DOHH2 (cell line): ENCODE data around the gene TSPAN5.
"Not testable (repeated sequence)": the region's sequence is repeated elsewhere in the genome, so short reads cannot be mapped to it uniquely, and the experiment has no call there.

Source experiments
- H3F3A ChIP-seq: fragments of 200-600 bp; sonication (generic), shearing (Covaris generic); 2 replicates; pipeline ENCODE4 v1.6.0; 2016; ENCODE audit warnings: antibody characterized with exemption, mild to moderate bottlenecking; ENCODE audit not compliant: control insufficient read depth, insufficient read depth
- H3K27ac ChIP-seq: fragments of 200-600 bp; sonication (generic); 2 replicates; pipeline ENCODE4 v1.5.1; 2014; ENCODE audit warnings: low read depth, mild to moderate bottlenecking, low read length, moderate library complexity
- H3K27me3 ChIP-seq: fragments of 200-600 bp; sonication (generic); 2 replicates; pipeline ENCODE4 v1.6.1; 2014; ENCODE audit warnings: mild to moderate bottlenecking, low read length, mixed read lengths; ENCODE audit not compliant: control insufficient read depth
- H3K36me3 ChIP-seq: fragments of 200-600 bp; sonication (generic); 2 replicates; pipeline ENCODE4 v1.6.1; 2014; ENCODE audit warnings: mild to moderate bottlenecking, low read length, moderate library complexity, mixed read lengths; ENCODE audit not compliant: control insufficient read depth
- H3K4me1 ChIP-seq: fragments of 200-600 bp; sonication (generic); 2 replicates; pipeline ENCODE4 v1.6.1; 2014; ENCODE audit warnings: mild to moderate bottlenecking, low read length, mixed read lengths; ENCODE audit not compliant: control insufficient read depth
- H3K4me2 ChIP-seq: fragments of 200-600 bp; sonication (generic); 2 replicates; pipeline ENCODE4 v1.6.0; 2014; ENCODE audit warnings: mild to moderate bottlenecking, low read length, moderate library complexity
- H3K4me3 ChIP-seq: fragments of 200-600 bp; sonication (generic); 2 replicates; pipeline ENCODE4 v1.5.1; 2014; ENCODE audit warnings: mild to moderate bottlenecking, low read length, mixed read lengths
- H3K79me2 ChIP-seq: fragments of 200-600 bp; sonication (generic); 2 replicates; pipeline ENCODE4 v1.6.1; 2014; ENCODE audit warnings: mild to moderate bottlenecking, low read length, mixed read lengths; ENCODE audit not compliant: control insufficient read depth
- H3K9me2 ChIP-seq: fragments of 200-600 bp; sonication (generic); replicated peaks from 2 replicates; pipeline ENCODE4 v1.6.1; 2014; ENCODE audit warnings: mild to moderate bottlenecking, low read length, mixed read lengths; ENCODE audit not compliant: control insufficient read depth
- H3K9me3 ChIP-seq: fragments of 200-600 bp; sonication (generic); 2 replicates; pipeline ENCODE4 v1.6.1; 2014; ENCODE audit warnings: antibody characterized with exemption, low read length, mixed read lengths; ENCODE audit not compliant: control insufficient read depth, insufficient read depth
- H4K20me1 ChIP-seq: fragments of 200-600 bp; sonication (generic); 2 replicates; pipeline ENCODE4 v1.6.0; 2014; ENCODE audit warnings: low read depth, mild to moderate bottlenecking, antibody characterized with exemption, low read length, moderate library complexity; ENCODE audit not compliant: control insufficient read depth, insufficient read depth
- CTCF ChIP-seq: fragments of 200-600 bp; sonication (generic); IDR thresholded peaks from one replicate; pipeline ENCODE4 v1.5.1; 2014; ENCODE audit warnings: antibody characterized with exemption, mild to moderate bottlenecking, low read depth, low read length; ENCODE audit not compliant: poor library complexity, severe bottlenecking
- EZH2phosphoT487 ChIP-seq: fragments of 200-600 bp; sonication (generic); IDR thresholded peaks from 2 replicates; pipeline ENCODE4 v1.6.1; 2017; ENCODE audit warnings: borderline replicate concordance, mild to moderate bottlenecking, antibody characterized with exemption, low read length, moderate library complexity, mixed read lengths

TSPAN5 gene

GRCh38 chr4:98482503-98482846, 175.9 kb downstream of the TSPAN5 start:
- H3K4me2 ChIP-seq: no peak overlapping the region
- no peak for TF ChIP-seq EZH2phosphoT487
- TF ChIP-seq CTCF: no peak
- no peaks in the 10 kb centered on the region for H3K27me3 ChIP-seq
- peaks cover 4% of the 10 kb centered on the region; the same call in 1 of the 2 replicates for H3K4me1 ChIP-seq
- H3K79me2 ChIP-seq: no peaks in the 10 kb centered on the region
- H3K9me2 ChIP-seq: no peaks in the 10 kb centered on the region
- no peaks in the 10 kb centered on the region for H3F3A ChIP-seq
- H3K36me3 ChIP-seq: no peaks in the 10 kb centered on the region
- H4K20me1 ChIP-seq: no peaks in the 10 kb centered on the region
- H3K9me3 ChIP-seq: no peaks in the 10 kb centered on the region
- H3K4me3 ChIP-seq: no peak overlapping the region
- H3K27ac ChIP-seq: no peak overlapping the region

- no peaks in the 10 kb centered on the region for H4K20me1 ChIP-seq
- H3K36me3 ChIP-seq: no peaks in the 10 kb centered on the region
- no peak overlapping the region for H3K4me3 ChIP-seq
- no peak overlapping the region for H3K27ac ChIP-seq
- no peaks in the 10 kb centered on the region for H3K79me2 ChIP-seq
- no peak for TF ChIP-seq EZH2phosphoT487
- TF ChIP-seq CTCF: no peak
- peaks cover 4% of the 10 kb centered on the region; the same call in 1 of the 2 replicates for H3K4me1 ChIP-seq
- H3K4me2 ChIP-seq: no peak overlapping the region
- H3K9me2 ChIP-seq: no peaks in the 10 kb centered on the region
- H3K9me3 ChIP-seq: no peaks in the 10 kb centered on the region
- H3F3A ChIP-seq: no peaks in the 10 kb centered on the region
- no peaks in the 10 kb centered on the region for H3K27me3 ChIP-seq
Measured at GRCh38 chr4:98481167-98481566, 177.2 kb downstream of the TSPAN5 start.

- TF ChIP-seq EZH2phosphoT487 (no peak), CTCF (no peak)
Measured at GRCh38 chr4:98480535-98480934, 177.9 kb downstream of the TSPAN5 start.

GRCh38 chr4:98479590-98479989, 178.8 kb downstream of the TSPAN5 start:
- not testable (repeated sequence) for H3K4me2 ChIP-seq, H3F3A ChIP-seq, H3K36me3 ChIP-seq, H3K4me1 ChIP-seq, H4K20me1 ChIP-seq, H3K9me2 ChIP-seq, H3K9me3 ChIP-seq, H3K4me3 ChIP-seq, H3K27me3 ChIP-seq, H3K27ac ChIP-seq, H3K79me2 ChIP-seq

More at GRCh38 chr4:98480535-98480934, 177.9 kb downstream of the TSPAN5 start:
- no peaks in the 10 kb centered on the region for H3K79me2 ChIP-seq
- H4K20me1 ChIP-seq: no peaks in the 10 kb centered on the region
- H3K27ac ChIP-seq: no peak overlapping the region
- no peaks in the 10 kb centered on the region for H3K9me2 ChIP-seq
- H3F3A ChIP-seq: no peaks in the 10 kb centered on the region
- peaks cover 4% of the 10 kb centered on the region; the same call in 1 of the 2 replicates for H3K4me1 ChIP-seq
- H3K36me3 ChIP-seq: no peaks in the 10 kb centered on the region
- H3K9me3 ChIP-seq: no peaks in the 10 kb centered on the region
- H3K4me2 ChIP-seq: no peak overlapping the region
- H3K27me3 ChIP-seq: no peaks in the 10 kb centered on the region
- H3K4me3 ChIP-seq: no peak overlapping the region
